GM12891 (cell line): ENCODE results near the gene CFAP45.

Experiments
- DNase-seq: peaks from one replicate; pipeline ENCODE4 v3.0.0; 2011; ENCODE audit warnings: low spot score; ENCODE audit not compliant: insufficient read length
- FAIRE-seq: peaks from 2 replicates; lab custom pipeline; 2011; peaks lifted over from hg19 to GRCh38; lab: Jason Lieb, UNC
- PAX5 ChIP-seq: IDR thresholded peaks from 2 replicates; pipeline ENCODE4 v1.6.1; 2011; ENCODE audit warnings: low read length, moderate library complexity, mild to moderate bottlenecking; ENCODE audit not compliant: insufficient read depth, severe bottlenecking
- POLR2A ChIP-seq: IDR thresholded peaks from 2 replicates; pipeline ENCODE4 v1.6.1; 2011; ENCODE audit warnings: low read depth, low read length, control low read depth
- POLR2AphosphoS5 ChIP-seq: IDR thresholded peaks from 2 replicates; pipeline ENCODE4 v1.6.1; 2011; ENCODE audit warnings: low read depth, low read length, control low read depth
- POU2F2 ChIP-seq: IDR thresholded peaks from 2 replicates; pipeline ENCODE4 v1.6.1; 2011; ENCODE audit warnings: low read depth, mild to moderate bottlenecking, control low read depth, low read length, moderate library complexity
- SPI1 ChIP-seq: IDR thresholded peaks from 2 replicates; pipeline ENCODE4 v1.6.1; 2011; ENCODE audit warnings: low read depth, low read length, control low read depth
- TAF1 ChIP-seq: IDR thresholded peaks from 2 replicates; pipeline ENCODE4 v1.6.1; 2011; ENCODE audit warnings: low read depth, low read length, control low read depth

CFAP45 gene

DNA sequence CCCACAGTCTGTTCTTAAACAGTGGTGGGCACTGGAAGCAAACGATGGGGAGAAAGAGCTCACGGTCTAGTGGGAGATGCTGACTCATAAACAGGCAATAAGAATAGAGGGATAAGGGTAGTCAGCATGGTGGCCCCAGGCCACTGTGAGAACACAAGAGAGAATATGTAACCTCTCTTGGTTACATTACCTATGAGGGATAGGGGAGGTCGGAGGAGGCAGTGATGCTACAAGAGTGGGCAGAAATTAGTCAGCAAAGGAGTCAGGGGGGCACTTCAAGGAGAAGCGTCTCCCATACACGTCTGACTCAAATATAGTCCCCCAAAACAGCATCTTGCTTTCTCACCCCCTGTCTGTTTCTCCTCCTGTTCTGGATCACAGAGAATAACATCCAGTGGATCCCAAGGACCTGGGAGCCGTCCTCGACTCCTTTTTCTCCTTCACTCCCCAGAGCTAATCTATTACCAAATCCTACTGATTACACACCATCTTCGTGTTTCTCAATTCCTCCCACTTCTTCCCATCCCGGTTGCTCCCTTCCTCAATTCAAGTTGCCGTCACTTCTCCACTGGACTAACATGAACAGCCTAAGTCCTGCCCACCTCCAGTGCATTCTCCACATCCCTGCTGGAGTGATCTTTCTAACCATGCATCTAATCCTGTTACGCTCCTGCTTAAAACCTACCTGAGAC is 71.2 kb downstream of the CFAP45 start:
- no peak for DNase-seq
- no peak for TF ChIP-seq POLR2AphosphoS5
- no peak for TF ChIP-seq POU2F2
- no peak for TF ChIP-seq SPI1
- no peak for TF ChIP-seq TAF1
- no peak for FAIRE-seq

DNA sequence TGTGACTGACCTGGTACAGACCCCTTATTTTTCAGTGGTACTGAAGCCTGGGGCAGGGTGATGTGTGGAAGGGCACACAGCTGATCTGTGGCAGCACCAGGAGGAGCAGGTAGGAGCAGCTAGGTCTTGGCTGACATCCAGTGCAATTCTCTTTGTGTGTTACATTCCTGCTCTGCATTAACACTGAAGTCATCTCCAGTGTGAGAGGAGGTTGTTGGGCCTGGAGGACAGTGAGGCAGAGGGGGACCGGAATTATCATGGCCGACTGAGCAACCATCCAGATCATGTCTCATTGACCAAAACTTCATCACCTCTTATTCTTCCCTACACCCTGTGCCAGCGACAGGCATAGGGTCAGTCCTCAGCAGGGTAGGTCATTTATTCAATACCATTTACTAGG is 71.8 kb downstream of the CFAP45 start:
- FAIRE-seq = peak; percentile 16
- no peak for DNase-seq
- no peak for TF ChIP-seq POU2F2
- TF ChIP-seq TAF1 = no peak
- TF ChIP-seq PAX5 = no peak
- no peak for TF ChIP-seq POLR2A

DNA sequence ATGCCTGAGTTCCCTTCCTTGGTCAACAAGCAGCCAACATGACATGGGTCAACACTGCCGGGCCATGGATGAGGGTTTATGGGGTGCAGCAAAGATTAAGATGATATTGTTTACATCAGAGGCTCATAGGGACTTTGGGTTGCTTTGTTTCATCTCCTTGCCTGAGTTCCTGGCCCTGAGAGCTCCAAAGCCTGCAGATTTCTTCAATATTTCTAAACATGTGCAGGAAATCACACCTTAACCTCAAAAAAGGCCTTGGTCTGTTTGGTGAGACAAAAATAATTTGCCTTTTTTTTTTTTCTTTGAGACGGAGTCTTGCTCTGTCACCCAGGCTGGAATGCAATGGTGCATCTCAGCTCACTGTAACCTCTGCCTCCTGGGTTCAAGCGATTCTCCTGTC is 72.4 kb downstream of the CFAP45 start:
- no peak for TF ChIP-seq TAF1
- no peak for FAIRE-seq
- no peak for DNase-seq

DNA sequence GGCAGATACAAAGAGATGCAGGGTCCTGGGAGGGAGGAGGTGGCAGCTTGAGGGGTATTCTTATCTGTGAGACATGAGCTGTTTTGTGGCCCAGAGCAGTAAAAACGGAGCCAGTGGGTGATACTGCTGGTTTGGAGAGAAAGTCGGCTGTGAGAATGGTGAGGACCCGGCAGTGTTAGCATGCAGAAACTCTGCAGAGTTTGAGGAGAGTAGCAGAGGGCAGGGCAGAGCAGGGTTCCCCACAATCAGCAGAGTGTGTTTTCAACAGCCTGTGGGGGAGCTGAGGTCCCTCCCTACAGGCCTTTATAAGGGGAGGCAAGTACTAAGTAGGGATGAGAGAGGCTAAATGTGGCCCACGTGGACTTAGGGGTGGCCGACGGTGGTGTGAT is 72.9 kb downstream of the CFAP45 start:
- no peak for TF ChIP-seq POLR2A
- TF ChIP-seq TAF1 = no peak
- TF ChIP-seq POLR2AphosphoS5 = no peak
- TF ChIP-seq SPI1 = no peak
- TF ChIP-seq POU2F2 = no peak
- no peak for TF ChIP-seq PAX5
- no peak for DNase-seq
- no peak for FAIRE-seq

DNA sequence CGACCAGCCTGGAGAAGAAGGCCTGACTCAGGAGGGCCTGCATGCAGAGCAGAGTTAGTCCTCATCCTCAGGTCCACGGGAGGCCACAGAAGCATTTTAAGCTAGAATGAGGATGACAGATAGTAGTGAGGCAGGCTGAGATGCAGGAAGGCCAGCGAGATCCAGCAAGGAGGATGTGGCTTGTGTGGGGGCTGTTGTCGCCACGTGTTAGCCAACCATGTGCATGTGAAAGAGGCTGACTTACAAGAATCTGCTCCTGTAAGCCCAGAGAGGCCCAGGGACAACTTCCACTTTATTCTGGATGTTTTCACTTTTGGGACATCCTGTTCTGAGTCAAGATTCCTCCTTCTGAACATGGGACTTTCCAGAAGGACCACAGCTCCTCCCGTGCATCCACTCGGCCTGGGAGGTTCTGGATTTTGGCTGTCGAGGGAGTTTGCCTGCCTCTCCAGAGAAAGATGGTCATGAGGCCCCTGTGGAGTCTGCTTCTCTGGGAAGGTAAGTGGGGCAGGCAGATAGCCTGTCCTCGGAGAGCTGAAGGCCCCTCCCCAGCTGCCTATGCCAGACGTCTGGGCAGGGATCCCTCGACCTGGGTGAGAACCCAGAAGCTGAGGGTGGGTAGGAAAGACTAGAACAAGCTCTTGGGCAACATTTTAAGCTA is 73.4 kb downstream of the CFAP45 start, which contains the start of gene SLAMF8:
SLAMF8 (plus strand) TSS at position 433 of the 661 bp plus-strand sequence; CDS start at position 459, 26 bp downstream.
- DNase-seq (no peak), FAIRE-seq (peak; percentile 82)
- TF ChIP-seq POU2F2 (no peak), POLR2AphosphoS5 (no peak), SPI1 (no peak)

DNA sequence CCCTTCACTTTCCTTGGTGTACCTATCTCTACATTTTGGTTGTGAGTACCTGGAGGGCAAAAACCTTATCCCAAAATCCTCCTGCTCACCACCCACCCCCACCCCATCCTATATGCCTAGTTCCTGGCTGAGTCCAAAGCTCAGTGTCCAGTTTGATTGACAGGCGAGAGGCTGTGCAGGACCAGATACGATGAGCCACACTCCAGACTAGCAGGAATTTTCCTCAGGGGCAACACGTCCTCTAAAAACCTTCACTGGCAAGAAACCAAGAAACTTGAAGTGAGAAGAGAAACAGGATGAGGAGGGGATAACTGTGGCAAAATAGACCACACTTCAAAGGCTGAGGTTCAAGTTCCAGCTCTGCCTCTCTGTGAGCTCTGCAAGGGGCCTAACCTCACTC is 74.4 kb downstream of the CFAP45 start:
- DNase-seq = no peak
- FAIRE-seq = no peak
- TF ChIP-seq TAF1 = no peak
- TF ChIP-seq POLR2AphosphoS5 = no peak
- no peak for TF ChIP-seq SPI1
- no peak for TF ChIP-seq POLR2A
- no peak for TF ChIP-seq POU2F2
- TF ChIP-seq PAX5 = no peak

DNA sequence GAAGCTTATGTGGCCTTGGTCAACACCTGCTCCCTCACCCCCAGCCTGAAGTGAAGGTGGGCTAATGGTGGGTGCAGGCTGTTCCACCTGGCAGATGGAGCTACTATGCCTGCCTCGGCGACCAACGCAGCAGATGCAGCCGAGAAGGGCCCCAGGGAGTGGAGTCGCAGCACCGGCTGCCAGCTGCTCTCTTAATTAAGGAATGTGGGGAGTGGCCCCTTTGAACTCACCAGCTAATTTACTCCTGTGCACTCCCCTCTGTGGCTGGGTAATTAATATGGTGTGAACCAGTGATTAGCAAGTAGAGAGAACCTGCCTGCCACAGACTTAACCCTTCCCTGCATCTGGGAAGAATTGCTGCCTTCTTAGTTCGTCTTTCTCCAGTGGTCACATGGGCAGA is 76.6 kb downstream of the CFAP45 start:
- no peak for DNase-seq
- TF ChIP-seq PAX5 (no peak), POLR2A (no peak), TAF1 (no peak), SPI1 (no peak), POLR2AphosphoS5 (no peak), POU2F2 (no peak)
- FAIRE-seq = no peak
